Bronchial smooth muscle cell (primary cell): Measurements from ENCODE around the gene CXCR6. TPM values are rescaled to one million over a fixed set of nuclear protein-coding genes. Genes with fewer than 3 reads are reported as not detected.

Experiments used
- total RNA-seq: library from RNA; depleted of rRNA; stranded (reverse); fragments of >200 nt; gene quantifications from 2 replicates; pipeline ENCODE4 v1.2.1, GENCODE V29; 2014

CXCR6 gene
- total RNA-seq: not detected in 2 replicates

GRCh38 chr3:45943207-45943846, at the start of gene CXCR6:
Gene CXCR6, plus strand, starts transcription at chr3:45943464. Its CDS starts 3,018 bp downstream, at chr3:45946482.

GRCh38 chr3:45995236-45996192, 52.2 kb downstream of the CXCR6 start, which contains the start of gene FYCO1:
Gene FYCO1, minus strand, starts transcription at chr3:45995824. Its CDS starts 10,914 bp downstream, at chr3:45984910.

Other genes with a start within 250 kb of the CXCR6 start
- not detected in 2 replicates for gene SLC6A20, start 146.9 kb upstream of the CXCR6 start, total RNA-seq
- 10.7 and 12.5 TPM in 2 replicates for gene LZTFL1, start 101.3 kb upstream of the CXCR6 start, total RNA-seq
- gene CCR9, start 56.9 kb upstream of the CXCR6 start, total RNA-seq: not detected in 2 replicates
- gene FYCO1, start 52.4 kb downstream of the CXCR6 start, total RNA-seq: 29.7 and 30.9 TPM in 2 replicates
- under 0.01 TPM in 1 of 2 replicates, not detected in the other for gene XCR1, start 84.0 kb downstream of the CXCR6 start, total RNA-seq